Nephron progenitor cell (in vitro differentiated cells): ENCODE data around the gene LHX2.

ENCODE experiments used
- DNase-seq: peaks from one replicate; pipeline ENCODE4 v3.0.0; 2021
- H3K27ac Mint-ChIP-seq: 2 replicates; pipeline ENCODE4 v1.8.0; 2021; ENCODE audit warnings: mild to moderate bottlenecking, moderate library complexity, mixed read lengths
- H3K27me3 Mint-ChIP-seq: 2 replicates; pipeline ENCODE4 v1.8.0; 2021; ENCODE audit warnings: mild to moderate bottlenecking, low read depth, mixed read lengths; ENCODE audit not compliant: poor library complexity
- H3K36me3 Mint-ChIP-seq: 2 replicates; pipeline ENCODE4 v1.8.0; 2021; ENCODE audit warnings: low read depth, mixed read lengths
- H3K4me1 Mint-ChIP-seq: 2 replicates; pipeline ENCODE4 v1.8.0; 2021; ENCODE audit warnings: mixed read lengths
- H3K4me3 Mint-ChIP-seq: 2 replicates; pipeline ENCODE4 v1.8.0; 2021; ENCODE audit warnings: mild to moderate bottlenecking, moderate library complexity, mixed read lengths
- H3K9me3 Mint-ChIP-seq: 2 replicates; pipeline ENCODE4 v1.8.0; 2021; ENCODE audit warnings: mild to moderate bottlenecking, moderate library complexity, mixed read lengths
- CTCF ChIP-seq: fragments of 200-600 bp; sonication (generic); IDR thresholded peaks from 2 replicates; pipeline ENCODE4 v1.5.0; 2021; ENCODE audit warnings: antibody characterized with exemption

The LHX2 gene

GRCh38 chr9:124033348-124033747 is 21.8 kb downstream of the LHX2 start:
- Mint-ChIP-seq H3K36me3 (no peaks in the 10 kb centered on the region), H3K4me3 (no peak overlapping the region), H3K27me3 (peaks cover 80% of the 10 kb centered on the region), H3K4me1 (peaks cover 14% of the 10 kb centered on the region), H3K9me3 (no peaks in the 10 kb centered on the region), H3K27ac (no peak overlapping the region)
- TF ChIP-seq CTCF: no peak
- DNase-seq: no peak

- Mint-ChIP-seq H3K4me1 (peaks cover 14% of the 10 kb centered on the region), H3K4me3 (no peak overlapping the region), H3K9me3 (no peaks in the 10 kb centered on the region), H3K27me3 (peaks cover 85% of the 10 kb centered on the region), H3K27ac (no peak overlapping the region), H3K36me3 (no peaks in the 10 kb centered on the region)
- DNase-seq: no peak
- TF ChIP-seq CTCF: no peak
Measured at GRCh38 chr9:124033967-124034366, 22.4 kb downstream of the LHX2 start.

- H3K27ac Mint-ChIP-seq: no peak overlapping the region
- no peak for DNase-seq
- peaks cover 14% of the 10 kb centered on the region for H3K4me1 Mint-ChIP-seq
- no peaks in the 10 kb centered on the region for H3K36me3 Mint-ChIP-seq
- no peaks in the 10 kb centered on the region for H3K9me3 Mint-ChIP-seq
- peaks cover 89% of the 10 kb centered on the region for H3K27me3 Mint-ChIP-seq
- H3K4me3 Mint-ChIP-seq: no peak overlapping the region
- TF ChIP-seq CTCF: no peak
Measured at GRCh38 chr9:124035001-124035650, 23.6 kb downstream of the LHX2 start.

GRCh38 chr9:124036578-124036977 is 25.0 kb downstream of the LHX2 start:
- no peak overlapping the region for H3K4me3 Mint-ChIP-seq
- H3K4me1 Mint-ChIP-seq: peaks cover 11% of the 10 kb centered on the region
- H3K27ac Mint-ChIP-seq: no peak overlapping the region
- no peaks in the 10 kb centered on the region for H3K9me3 Mint-ChIP-seq
- H3K27me3 Mint-ChIP-seq: peaks cover 81% of the 10 kb centered on the region
- no peaks in the 10 kb centered on the region for H3K36me3 Mint-ChIP-seq
- no peak for DNase-seq
- no peak for TF ChIP-seq CTCF

- no peak for DNase-seq
- H3K36me3 Mint-ChIP-seq: no peaks in the 10 kb centered on the region
- no peak overlapping the region for H3K27ac Mint-ChIP-seq
- TF ChIP-seq CTCF: no peak
- H3K4me1 Mint-ChIP-seq: peaks cover 8% of the 10 kb centered on the region
- H3K9me3 Mint-ChIP-seq: no peaks in the 10 kb centered on the region
- H3K27me3 Mint-ChIP-seq: peaks cover 74% of the 10 kb centered on the region
- no peak overlapping the region for H3K4me3 Mint-ChIP-seq
Measured at GRCh38 chr9:124037790-124038189, 26.2 kb downstream of the LHX2 start.

- Mint-ChIP-seq H3K36me3 (no peaks in the 10 kb centered on the region), H3K4me1 (peaks cover 6% of the 10 kb centered on the region), H3K27me3 (peaks cover 73% of the 10 kb centered on the region), H3K27ac (no peak overlapping the region), H3K9me3 (no peaks in the 10 kb centered on the region), H3K4me3 (no peak overlapping the region)
- DNase-seq: no peak
- no peak for TF ChIP-seq CTCF
Measured at GRCh38 chr9:124038239-124038638, 26.7 kb downstream of the LHX2 start.
